Epithelial cell of proximal tubule (primary cell): ENCODE measurements around the gene SLC6A12. TPM values are rescaled to one million over a fixed set of nuclear protein-coding genes. Genes with fewer than 3 reads are reported as not detected.

ENCODE experiments used
- DNase-seq: peaks from one replicate; pipeline ENCODE4 v3.0.0-alpha.2; 2011; ENCODE audit warnings: low read depth
- H3K4me3 ChIP-seq: 2 replicates; pipeline ENCODE4 v1.5.1; 2011; ENCODE audit warnings: low read depth, mild to moderate bottlenecking, low read length
- total RNA-seq: library from RNA; depleted of rRNA; stranded (reverse); fragments of >200 nt; gene quantifications from 2 replicates; pipeline ENCODE4 v1.2.3, GENCODE V29; 2015
- TF ChIP-seq, protein P1 (sequence below): conservative IDR thresholded peaks from 2 replicates; pipeline ENCODE4 v1.5.1; 2012; ENCODE audit warnings: low read depth, mild to moderate bottlenecking, low read length

The SLC6A12 gene
- total RNA-seq, 1 donor from 2014 or later: not detected

DNA sequence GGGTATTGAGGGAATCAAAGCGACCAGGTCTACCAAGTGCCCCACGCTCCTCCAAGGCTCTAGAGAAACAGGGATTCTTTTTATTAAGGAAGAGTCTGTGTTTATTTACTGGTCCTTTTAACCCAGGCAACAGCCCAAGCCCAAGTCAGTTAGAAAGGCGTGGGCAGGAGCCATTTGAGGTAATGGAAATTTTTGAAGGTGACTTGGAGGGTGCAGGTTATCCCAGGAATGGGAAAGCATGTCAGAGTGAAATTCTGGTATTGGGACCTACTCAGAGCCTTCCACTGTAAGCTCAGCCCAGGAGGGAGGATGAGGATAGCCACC is 2.9 kb downstream of the SLC6A12 start:
- DNase-seq: no peak
- TF ChIP-seq, protein P1, sequence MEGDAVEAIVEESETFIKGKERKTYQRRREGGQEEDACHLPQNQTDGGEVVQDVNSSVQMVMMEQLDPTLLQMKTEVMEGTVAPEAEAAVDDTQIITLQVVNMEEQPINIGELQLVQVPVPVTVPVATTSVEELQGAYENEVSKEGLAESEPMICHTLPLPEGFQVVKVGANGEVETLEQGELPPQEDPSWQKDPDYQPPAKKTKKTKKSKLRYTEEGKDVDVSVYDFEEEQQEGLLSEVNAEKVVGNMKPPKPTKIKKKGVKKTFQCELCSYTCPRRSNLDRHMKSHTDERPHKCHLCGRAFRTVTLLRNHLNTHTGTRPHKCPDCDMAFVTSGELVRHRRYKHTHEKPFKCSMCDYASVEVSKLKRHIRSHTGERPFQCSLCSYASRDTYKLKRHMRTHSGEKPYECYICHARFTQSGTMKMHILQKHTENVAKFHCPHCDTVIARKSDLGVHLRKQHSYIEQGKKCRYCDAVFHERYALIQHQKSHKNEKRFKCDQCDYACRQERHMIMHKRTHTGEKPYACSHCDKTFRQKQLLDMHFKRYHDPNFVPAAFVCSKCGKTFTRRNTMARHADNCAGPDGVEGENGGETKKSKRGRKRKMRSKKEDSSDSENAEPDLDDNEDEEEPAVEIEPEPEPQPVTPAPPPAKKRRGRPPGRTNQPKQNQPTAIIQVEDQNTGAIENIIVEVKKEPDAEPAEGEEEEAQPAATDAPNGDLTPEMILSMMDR: no peak
- H3K4me3 ChIP-seq: no peak overlapping the region

DNA sequence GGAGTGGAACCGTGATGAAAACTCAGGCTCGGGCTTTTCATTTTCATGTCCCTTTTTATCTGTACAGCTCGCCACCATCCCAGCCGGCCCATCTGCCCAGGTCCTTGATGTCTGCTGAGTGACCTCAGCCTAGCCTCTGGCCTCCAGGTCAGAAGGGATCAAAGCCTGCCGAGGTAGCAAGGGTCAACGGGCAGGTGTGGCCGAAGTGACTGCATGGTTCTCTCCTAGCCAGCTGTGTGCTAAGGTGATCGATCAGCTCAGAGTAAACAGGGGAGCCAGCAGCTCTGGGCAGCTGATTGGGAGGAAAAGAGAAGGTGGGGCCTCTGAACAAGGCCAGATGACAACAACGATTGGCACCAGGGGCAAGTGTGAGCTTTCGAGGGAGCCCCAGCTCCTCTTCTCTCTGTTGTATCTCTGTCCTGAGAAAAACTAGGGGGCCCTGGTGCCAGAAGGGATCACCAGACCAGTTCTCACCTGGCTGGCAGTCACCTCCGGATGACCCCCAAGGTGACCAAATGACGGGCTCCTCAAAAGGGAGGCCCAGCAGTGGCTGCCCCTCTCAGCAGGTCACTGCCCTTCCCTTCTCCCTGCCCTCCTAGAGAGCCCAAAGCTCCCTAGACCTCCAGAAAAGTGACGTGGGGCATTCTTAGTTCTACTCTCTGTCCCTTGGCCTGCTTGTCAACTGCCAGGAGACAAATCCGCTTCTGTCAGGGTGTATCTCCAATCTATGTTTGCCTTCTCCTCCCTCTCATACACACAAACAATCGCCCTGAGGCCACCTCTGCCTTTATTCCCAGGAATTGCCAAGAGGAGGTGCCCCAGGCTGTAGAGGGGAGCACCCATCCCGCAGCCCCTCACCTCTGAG is 3.4 kb downstream of the SLC6A12 start:
- no peak for DNase-seq
- TF ChIP-seq, protein P1: no peak
- no peak overlapping the region for H3K4me3 ChIP-seq

DNA sequence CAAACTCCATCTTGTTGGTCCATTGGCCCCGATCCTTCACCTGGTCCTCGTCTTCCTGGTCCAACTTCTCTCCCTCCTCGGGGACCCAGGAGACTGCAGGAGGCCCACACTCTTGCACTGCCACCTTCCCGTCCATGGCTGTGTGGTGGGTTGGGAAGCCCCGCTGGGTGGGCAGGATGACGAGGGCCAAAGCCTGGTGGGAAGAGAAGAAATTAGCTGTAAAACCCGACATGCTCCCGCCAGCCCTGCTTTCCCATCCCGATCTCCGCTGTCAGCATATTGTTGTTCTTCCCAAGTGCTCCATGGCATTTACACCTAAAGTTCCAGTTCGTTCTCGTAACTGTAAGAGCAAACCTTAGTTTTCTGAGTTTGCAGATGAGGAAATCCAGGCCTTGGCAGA is 4.1 kb downstream of the SLC6A12 start:
- no peak overlapping the region for H3K4me3 ChIP-seq
- no peak for DNase-seq
- TF ChIP-seq, protein P1: no peak

DNA sequence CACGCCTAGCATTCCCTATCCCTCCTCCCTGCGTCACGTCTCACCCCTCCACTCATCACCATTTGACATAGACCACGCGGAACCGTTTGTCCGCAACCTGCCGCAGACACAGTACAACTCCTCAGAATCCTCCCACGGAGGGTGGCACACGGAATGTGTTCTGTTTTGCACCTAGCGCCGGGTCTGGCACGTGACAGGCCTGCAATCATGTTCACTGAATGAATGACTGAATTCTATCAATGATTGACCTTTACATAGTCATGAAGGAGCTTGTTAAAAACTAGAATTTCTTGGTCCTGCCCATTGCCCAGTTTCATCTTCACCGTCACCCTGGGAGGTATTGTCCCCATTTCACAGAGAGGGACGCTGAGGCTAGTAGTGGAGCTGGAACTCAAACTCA is 4.7 kb downstream of the SLC6A12 start:
- TF ChIP-seq, protein P1: no peak
- DNase-seq: peak; percentile 55
- no peak overlapping the region for H3K4me3 ChIP-seq

DNA sequence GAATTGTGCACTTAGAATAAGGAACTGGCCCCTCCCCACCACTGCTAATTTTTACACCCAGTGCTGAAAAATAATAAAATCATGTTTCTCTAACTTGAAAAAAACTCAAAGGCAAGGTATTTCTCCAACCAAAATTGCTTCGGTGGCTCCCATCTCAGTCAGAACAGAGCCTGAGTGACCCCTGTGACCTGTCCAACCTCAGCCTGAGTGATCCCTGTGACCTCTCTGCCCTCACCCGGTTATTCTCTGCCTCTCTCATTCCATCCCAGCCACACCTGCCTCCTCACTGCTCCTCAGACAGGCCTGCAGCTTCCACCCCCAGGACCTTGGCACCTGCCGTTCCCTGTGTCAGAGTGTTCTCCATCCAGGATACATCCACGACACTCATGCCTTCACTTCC is 5.1 kb downstream of the SLC6A12 start:
- DNase-seq: no peak
- TF ChIP-seq, protein P1: no peak
- H3K4me3 ChIP-seq: no peak overlapping the region

DNA sequence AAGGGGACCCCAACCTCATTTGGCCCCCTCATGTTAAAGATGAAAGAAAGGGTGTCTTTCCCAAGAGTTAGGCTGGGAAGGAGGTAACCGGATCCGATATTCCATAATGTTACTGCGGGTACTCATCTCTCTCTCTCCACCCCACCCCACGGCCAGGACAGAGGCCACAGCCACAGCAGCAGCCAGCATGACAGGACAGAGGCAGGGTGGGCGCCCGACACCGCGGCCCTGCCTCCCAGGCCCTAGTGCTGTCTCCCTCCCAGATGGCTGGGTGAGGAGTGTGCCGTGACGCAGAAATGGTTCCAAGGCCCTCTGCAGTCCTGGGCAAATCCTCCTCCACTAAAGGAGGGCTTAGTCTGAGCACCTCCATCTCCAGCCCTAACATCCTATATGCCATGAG is 6.2 kb downstream of the SLC6A12 start:
- TF ChIP-seq, protein P1: no peak
- DNase-seq: no peak

More for the DNA sequence above, 6.2 kb downstream of the SLC6A12 start:
- H3K4me3 ChIP-seq: no peak overlapping the region
